Tibial artery (tissue), 4 donors: Measurements from ENCODE around the gene YPEL1.
"Not testable (repeated sequence)": the region's sequence is repeated elsewhere in the genome, so short reads cannot be mapped to it uniquely, and the experiment has no call there.

Experiments
- DNase-seq, 2 donors: peaks; one replicate each; pipeline ENCODE4 v3.0.0-alpha.2; 2019
- H3K27ac ChIP-seq, 2 donors: fragments of 200-600 bp; sonication (generic) in 1 of 2; 1 replicate in 1 of 2; 2 replicates in 1 of 2; pipeline ENCODE4 v1.5.1; 2018 to 2019; ENCODE audit warnings: mild to moderate bottlenecking in 1 of 2
- H3K27me3 ChIP-seq, 2 donors: fragments of 200-600 bp; sonication (generic) in 1 of 2; one replicate each; pipeline versions ENCODE4 v1.5.1 to v1.6.0; 2016 to 2019
- H3K36me3 ChIP-seq, 3 donors: fragments of 200-600 bp; sonication (generic) in 2 of 3; one replicate each; pipeline ENCODE4 v1.5.1; 2016 to 2019; ENCODE audit warnings: mild to moderate bottlenecking in 2 of 3
- H3K4me1 ChIP-seq, 4 donors: fragments of 200-600 bp; sonication (generic) in 2 of 4; 1 replicate in 3 of 4; 2 replicates in 1 of 4; pipeline ENCODE4 v1.5.1; 2016 to 2019
- H3K4me3 ChIP-seq, 2 donors: fragments of 200-600 bp; sonication (generic) in 1 of 2; 1 replicate in 1 of 2; 2 replicates in 1 of 2; pipeline ENCODE4 v1.5.1; 2018 to 2019; ENCODE audit warnings: mild to moderate bottlenecking in 2 of 2
- H3K9me3 ChIP-seq, 3 donors: fragments of 200-600 bp; sonication (generic) in 1 of 3; one replicate each; pipeline ENCODE4 v1.5.1; 2016 to 2019
- CTCF ChIP-seq, 2 experiments: fragments of 200-600 bp in 1 of 2; fragments of 450-650 bp in 1 of 2; IDR thresholded peaks; one replicate each; pipeline ENCODE4 v1.5.1; 2017 to 2019; ENCODE audit warnings: antibody characterized with exemption in 2 of 2, mild to moderate bottlenecking in 1 of 2, moderate library complexity in 1 of 2
- intact Hi-C: fragments of 100-400 bp; cut with DNase I; formaldehyde crosslinking; loops from one replicate; pipeline ENCODE4 v1.15.0; 2023; ENCODE audit warnings: low total_unique reads

The YPEL1 gene

GRCh38 chr22:21730535-21731308, 4.9 kb downstream of the YPEL1 start:
- Histone ChIP-seq H3K9me3 (no peaks in the 10 kb centered on the region), H3K4me3 (no peak overlapping the region), H3K4me1 (peaks cover 0 to 10% (median 8%) of the 10 kb centered on the region in 4 donors), H3K27me3 (no peaks in the 10 kb centered on the region), H3K36me3 (no peaks in the 10 kb centered on the region), H3K27ac (no peak overlapping the region)
- intact Hi-C loops: no loop called here
- DNase-seq: no peak
- no peak for TF ChIP-seq CTCF (IDR thresholded peaks at IDR 0.05)

GRCh38 chr22:21729184-21729583, 6.4 kb downstream of the YPEL1 start:
- H3K27ac ChIP-seq, DNase-seq, H3K9me3 ChIP-seq, H3K4me3 ChIP-seq, H3K4me1 ChIP-seq, H3K36me3 ChIP-seq, H3K27me3 ChIP-seq, intact Hi-C loops: not testable (repeated sequence)

GRCh38 chr22:21728270-21728669, 7.3 kb downstream of the YPEL1 start:
- Histone ChIP-seq H3K4me3 (no peak overlapping the region), H3K4me1 (no peaks in the 10 kb centered on the region), H3K27me3 (no peaks in the 10 kb centered on the region), H3K27ac (no peak overlapping the region), H3K9me3 (no peaks in the 10 kb centered on the region), H3K36me3 (no peaks in the 10 kb centered on the region)
- no peak for TF ChIP-seq CTCF (IDR thresholded peaks at IDR 0.05)
- intact Hi-C loops: no loop called here
- no peak for DNase-seq

- Histone ChIP-seq H3K27ac (no peak overlapping the region), H3K4me1 (no peaks in the 10 kb centered on the region), H3K4me3 (no peak overlapping the region), H3K9me3 (no peaks in the 10 kb centered on the region), H3K36me3 (no peaks in the 10 kb centered on the region), H3K27me3 (no peaks in the 10 kb centered on the region)
- TF ChIP-seq CTCF (IDR thresholded peaks at IDR 0.05): no peak
- intact Hi-C loops: no loop called here
- no peak for DNase-seq
Measured at GRCh38 chr22:21727768-21728167, 7.8 kb downstream of the YPEL1 start.

GRCh38 chr22:21727159-21727558, 8.4 kb downstream of the YPEL1 start:
- no peak for DNase-seq
- H3K9me3 ChIP-seq: no peaks in the 10 kb centered on the region
- no peaks in the 10 kb centered on the region for H3K4me1 ChIP-seq
- TF ChIP-seq CTCF (IDR thresholded peaks at IDR 0.05): no peak
- intact Hi-C loops: no loop called here
- H3K27ac ChIP-seq: no peak overlapping the region
- no peak overlapping the region for H3K4me3 ChIP-seq
- no peaks in the 10 kb centered on the region for H3K27me3 ChIP-seq
- H3K36me3 ChIP-seq: no peaks in the 10 kb centered on the region

- H3K4me1 ChIP-seq: no peaks in the 10 kb centered on the region
- TF ChIP-seq CTCF (IDR thresholded peaks at IDR 0.05): no peak
- intact Hi-C loops: no loop called here
- no peaks in the 10 kb centered on the region for H3K27me3 ChIP-seq
- DNase-seq: no peak
- no peak overlapping the region for H3K4me3 ChIP-seq
- H3K36me3 ChIP-seq: no peaks in the 10 kb centered on the region
- no peak overlapping the region for H3K27ac ChIP-seq
- H3K9me3 ChIP-seq: no peaks in the 10 kb centered on the region
Measured at GRCh38 chr22:21726650-21727049, 8.9 kb downstream of the YPEL1 start.
